Hepatocyte (in vitro differentiated cells): Measurements from ENCODE around the gene LAMA3.

ENCODE experiments used
- EZH2 ChIP-seq: fragments of 200-600 bp; sonication (generic); IDR thresholded peaks from 2 replicates; pipeline ENCODE4 v1.6.1; 2016; ENCODE audit warnings: antibody characterized with exemption, mild to moderate bottlenecking, borderline replicate concordance
- TF ChIP-seq, protein P1 (sequence below): fragments of 200-600 bp; sonication (generic); IDR thresholded peaks from 2 replicates; pipeline ENCODE4 v1.5.1; 2016; ENCODE audit warnings: antibody characterized with exemption, mild to moderate bottlenecking; ENCODE audit not compliant: poor library complexity

DNA sequence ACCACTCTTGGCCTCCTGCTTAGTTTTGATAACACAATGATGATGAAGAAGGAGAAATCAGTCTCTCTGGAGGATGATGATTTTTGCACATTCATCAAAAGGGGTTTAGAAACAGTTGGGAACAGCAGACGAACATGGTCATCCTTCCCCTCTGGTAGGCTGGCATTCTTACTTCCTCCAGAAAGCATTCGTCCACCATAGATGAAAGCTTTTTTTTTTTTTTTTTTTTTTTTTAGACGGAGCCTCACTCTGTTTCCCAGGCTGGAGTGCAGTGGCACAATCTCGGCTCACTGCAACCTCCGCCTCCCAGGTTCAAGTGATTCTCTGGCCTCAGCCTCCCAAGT lies 281.8 kb downstream of the LAMA3 start:
- TF ChIP-seq, protein P1, sequence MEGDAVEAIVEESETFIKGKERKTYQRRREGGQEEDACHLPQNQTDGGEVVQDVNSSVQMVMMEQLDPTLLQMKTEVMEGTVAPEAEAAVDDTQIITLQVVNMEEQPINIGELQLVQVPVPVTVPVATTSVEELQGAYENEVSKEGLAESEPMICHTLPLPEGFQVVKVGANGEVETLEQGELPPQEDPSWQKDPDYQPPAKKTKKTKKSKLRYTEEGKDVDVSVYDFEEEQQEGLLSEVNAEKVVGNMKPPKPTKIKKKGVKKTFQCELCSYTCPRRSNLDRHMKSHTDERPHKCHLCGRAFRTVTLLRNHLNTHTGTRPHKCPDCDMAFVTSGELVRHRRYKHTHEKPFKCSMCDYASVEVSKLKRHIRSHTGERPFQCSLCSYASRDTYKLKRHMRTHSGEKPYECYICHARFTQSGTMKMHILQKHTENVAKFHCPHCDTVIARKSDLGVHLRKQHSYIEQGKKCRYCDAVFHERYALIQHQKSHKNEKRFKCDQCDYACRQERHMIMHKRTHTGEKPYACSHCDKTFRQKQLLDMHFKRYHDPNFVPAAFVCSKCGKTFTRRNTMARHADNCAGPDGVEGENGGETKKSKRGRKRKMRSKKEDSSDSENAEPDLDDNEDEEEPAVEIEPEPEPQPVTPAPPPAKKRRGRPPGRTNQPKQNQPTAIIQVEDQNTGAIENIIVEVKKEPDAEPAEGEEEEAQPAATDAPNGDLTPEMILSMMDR, result no peak
- no peak for TF ChIP-seq EZH2
